Coronary artery (tissue), 2 donors: Measurements from ENCODE around the gene SYNPO2L.

Source experiments
- DNase-seq: peaks from one replicate; pipeline ENCODE4 v3.0.0-alpha.2; 2017; ENCODE audit warnings: low spot score
- H3K27ac ChIP-seq, 2 donors: fragments of 200-600 bp; sonication (generic); one replicate each; pipeline ENCODE4 v1.5.1; 2016 to 2019
- H3K4me3 ChIP-seq: fragments of 200-600 bp; sonication (generic); 2 replicates; pipeline ENCODE4 v1.5.1; 2016; ENCODE audit warnings: mild to moderate bottlenecking, moderate library complexity
- CTCF ChIP-seq: fragments of 200-600 bp; sonication (generic); IDR thresholded peaks from one replicate; pipeline ENCODE4 v1.5.1; 2019; ENCODE audit warnings: antibody characterized with exemption

The SYNPO2L gene

GRCh38 chr10:73647875-73648651 lies 7.8 kb downstream of the SYNPO2L start:
- DNase-seq, result no peak
- Histone ChIP-seq H3K27ac (peak overlapping the region; percentile 75 to 86), H3K4me3 (peak overlapping the region; percentile 80)
- TF ChIP-seq CTCF, result no peak

- Histone ChIP-seq H3K4me3 (peak overlapping the region; percentile 80), H3K27ac (peak overlapping the region; percentile 75 to 86)
- no peak for DNase-seq
- no peak for TF ChIP-seq CTCF
Measured at GRCh38 chr10:73647211-73647874, 8.5 kb downstream of the SYNPO2L start.

GRCh38 chr10:73646598-73647041 lies 9.2 kb downstream of the SYNPO2L start:
- peak overlapping the region in 1 of 2 donors; percentile 86 for H3K27ac ChIP-seq
- H3K4me3 ChIP-seq, result no peak overlapping the region
- TF ChIP-seq CTCF, result no peak
- DNase-seq, result no peak

GRCh38 chr10:73645251-73645650 lies 10.6 kb downstream of the SYNPO2L start:
- DNase-seq, result no peak
- Histone ChIP-seq H3K27ac (peak overlapping the region in 1 of 2 donors; percentile 30), H3K4me3 (no peak overlapping the region)
- TF ChIP-seq CTCF, result no peak

- no peak overlapping the region for H3K4me3 ChIP-seq
- DNase-seq, result no peak
- TF ChIP-seq CTCF, result no peak
- H3K27ac ChIP-seq, result peak overlapping the region; percentile 30 to 70
Measured at GRCh38 chr10:73644767-73645166, 11.1 kb downstream of the SYNPO2L start.

GRCh38 chr10:73644015-73644743 lies 11.7 kb downstream of the SYNPO2L start:
- H3K27ac ChIP-seq, result peak overlapping the region; percentile 60 to 70
- DNase-seq, result no peak
- H3K4me3 ChIP-seq, result no peak overlapping the region
- TF ChIP-seq CTCF, result peak; percentile 88
